ENCODE data around the gene KCNB1.

DNA sequence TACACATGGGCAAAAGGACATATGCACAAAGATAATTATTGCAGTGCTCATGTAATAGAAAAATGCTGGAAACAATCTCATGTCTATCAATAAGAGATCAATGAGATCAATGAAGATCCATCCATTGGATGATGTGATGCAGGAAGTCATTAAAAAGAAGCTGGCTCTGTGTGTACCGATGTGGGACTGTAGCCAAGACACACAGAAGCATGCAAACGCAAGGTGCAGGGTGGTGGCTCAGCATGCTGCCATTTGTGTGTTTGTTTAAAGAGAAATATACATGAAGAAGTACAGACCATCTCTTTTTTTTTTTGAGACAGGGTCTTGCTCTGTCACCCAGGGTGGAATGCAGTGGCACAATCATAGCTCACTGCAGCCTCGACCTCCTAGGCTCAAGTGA is 33.1 kb upstream of the KCNB1 start:
- TF ChIP-seq EZH2 (IDR thresholded peaks at IDR 0.05; ENCODE audit: insufficient read depth, poor library complexity, severe bottlenecking): no peak
- no peak for TF ChIP-seq EZH2phosphoT487 (IDR thresholded peaks at IDR 0.05; ENCODE audit: insufficient read depth, low read depth)
